GM12892 (cell line): ENCODE data around the gene NINL.

Experiments used
- POLR2A ChIP-seq: IDR thresholded peaks from 2 replicates; pipeline ENCODE4 v1.6.1; 2011; ENCODE audit warnings: low read depth, low read length, control low read depth
- POLR2AphosphoS5 ChIP-seq: IDR thresholded peaks from 2 replicates; pipeline ENCODE4 v1.6.1; 2011; ENCODE audit warnings: low read depth, low read length, control low read depth
- TAF1 ChIP-seq: IDR thresholded peaks from 2 replicates; pipeline ENCODE4 v1.6.1; 2011; ENCODE audit warnings: low read depth, mild to moderate bottlenecking, control low read depth, low read length, borderline replicate concordance

GRCh38 chr20:25567286-25567685 lies 18.0 kb downstream of the NINL start:
- no peak for TF ChIP-seq POLR2AphosphoS5
- no peak for TF ChIP-seq POLR2A
- TF ChIP-seq TAF1, result no peak
